Measurements from ENCODE around the gene ZNF300. TPM values are rescaled to one million over a fixed set of nuclear protein-coding genes. Genes with fewer than 3 reads are reported as not detected.
"Not testable (repeated sequence)": the region's sequence is repeated elsewhere in the genome, so short reads cannot be mapped to it uniquely, and the experiment has no call there.

Gene ZNF300
- total RNA-seq, 1 donor from 2014 or later: 10.3 TPM

DNA sequence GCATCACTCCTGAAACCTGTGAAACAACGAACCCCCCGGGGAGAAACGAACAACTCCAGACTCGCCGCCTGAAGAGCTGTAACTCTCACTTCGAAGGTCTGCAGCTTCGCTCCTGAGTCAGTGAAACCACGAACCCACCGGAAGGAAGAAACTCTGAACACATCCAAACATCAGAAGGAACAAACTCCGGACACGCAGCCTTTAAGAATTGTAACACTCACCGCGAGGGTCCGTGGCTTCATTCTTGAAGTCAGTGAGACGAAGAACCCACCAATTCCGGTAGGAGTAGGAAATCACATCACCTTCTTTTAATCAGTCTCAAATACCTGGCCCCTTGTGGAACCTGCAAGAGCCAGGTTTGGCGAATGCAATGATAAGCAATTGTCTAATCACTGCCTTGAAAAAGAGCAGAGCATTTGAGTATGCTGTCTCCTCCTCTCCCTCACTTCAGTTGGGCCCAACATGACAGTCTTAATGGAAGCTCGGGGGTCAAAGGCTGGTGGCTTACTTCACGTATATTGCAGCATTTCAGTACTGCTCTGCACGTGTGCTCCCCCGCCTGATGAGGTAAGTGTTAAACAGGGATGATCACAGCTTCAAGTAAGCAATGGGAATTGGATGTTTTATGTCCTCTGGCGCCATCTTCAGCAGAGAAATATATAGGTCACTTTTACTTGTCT is 58.0 kb downstream of the ZNF300 start:
- DNase-seq (ENCODE audit: low read depth): peak; percentile 56
- H3K4me3 ChIP-seq (ENCODE audit: low read depth, low read length): no peak overlapping the region
- TF ChIP-seq, protein P1, sequence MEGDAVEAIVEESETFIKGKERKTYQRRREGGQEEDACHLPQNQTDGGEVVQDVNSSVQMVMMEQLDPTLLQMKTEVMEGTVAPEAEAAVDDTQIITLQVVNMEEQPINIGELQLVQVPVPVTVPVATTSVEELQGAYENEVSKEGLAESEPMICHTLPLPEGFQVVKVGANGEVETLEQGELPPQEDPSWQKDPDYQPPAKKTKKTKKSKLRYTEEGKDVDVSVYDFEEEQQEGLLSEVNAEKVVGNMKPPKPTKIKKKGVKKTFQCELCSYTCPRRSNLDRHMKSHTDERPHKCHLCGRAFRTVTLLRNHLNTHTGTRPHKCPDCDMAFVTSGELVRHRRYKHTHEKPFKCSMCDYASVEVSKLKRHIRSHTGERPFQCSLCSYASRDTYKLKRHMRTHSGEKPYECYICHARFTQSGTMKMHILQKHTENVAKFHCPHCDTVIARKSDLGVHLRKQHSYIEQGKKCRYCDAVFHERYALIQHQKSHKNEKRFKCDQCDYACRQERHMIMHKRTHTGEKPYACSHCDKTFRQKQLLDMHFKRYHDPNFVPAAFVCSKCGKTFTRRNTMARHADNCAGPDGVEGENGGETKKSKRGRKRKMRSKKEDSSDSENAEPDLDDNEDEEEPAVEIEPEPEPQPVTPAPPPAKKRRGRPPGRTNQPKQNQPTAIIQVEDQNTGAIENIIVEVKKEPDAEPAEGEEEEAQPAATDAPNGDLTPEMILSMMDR (conservative IDR thresholded peaks at IDR 0.05; ENCODE audit: low read depth, low read length): peak; percentile 71

DNA sequence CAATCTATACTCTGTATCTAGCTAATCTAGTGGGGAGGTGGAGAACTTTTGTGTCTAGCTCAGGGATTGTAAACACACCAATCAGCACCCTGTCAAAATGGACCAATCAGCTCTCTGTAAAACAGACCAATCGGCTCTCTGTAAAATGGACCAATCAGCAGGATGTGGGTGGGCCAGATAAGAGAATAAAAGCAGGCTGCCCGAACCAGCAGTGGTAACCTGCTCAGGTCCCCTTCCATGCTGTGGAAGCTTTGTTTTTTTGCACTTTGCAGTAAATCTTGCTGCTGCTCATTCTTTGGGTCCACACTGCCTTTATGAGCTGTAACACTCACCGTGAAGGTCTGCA is 58.5 kb downstream of the ZNF300 start, which contains the start of gene IRGM:
Gene IRGM, plus strand, starts transcription at position 214 of the 346 bp plus-strand sequence. CDS start 1,603 bp downstream, outside the sequence.
- not testable (repeated sequence) for DNase-seq (ENCODE audit: low read depth); H3K4me3 ChIP-seq (ENCODE audit: low read depth, low read length)

GRCh38 chr5:150845185-150845859 is 59.5 kb downstream of the ZNF300 start:
- not testable (repeated sequence) for H3K4me3 ChIP-seq (ENCODE audit: low read depth, low read length); DNase-seq (ENCODE audit: low read depth)

Other genes with a start within 250 kb of the ZNF300 start
- 2.2 and 3.6 TPM in 2 replicates for gene MYOZ3, start 243.7 kb downstream of the ZNF300 start, total RNA-seq
- 33.2 and 35.6 TPM in 2 replicates for gene RBM22, start 203.9 kb downstream of the ZNF300 start, total RNA-seq
- 29.0 and 30.2 TPM in 2 replicates for gene DCTN4, start 146.0 kb downstream of the ZNF300 start, total RNA-seq
- 8.8 and 9.5 TPM in 2 replicates for gene SMIM3, start 126.2 kb downstream of the ZNF300 start, total RNA-seq
- gene IRGM, start 58.5 kb downstream of the ZNF300 start, total RNA-seq: not detected in 2 replicates
- 9.3 and 10.9 TPM in 2 replicates for gene GPX3, start 115.6 kb upstream of the ZNF300 start, total RNA-seq
- gene TNIP1, start 176.1 kb upstream of the ZNF300 start, total RNA-seq: 241 and 255 TPM in 2 replicates